8988T (cell line): Measurements from ENCODE around the gene CDH13.

Experiments
- DNase-seq: peaks from one replicate; pipeline ENCODE4 v3.0.0; 2011

CDH13 gene

GRCh38 chr16:83743241-83743640 is 1116.5 kb downstream of the CDH13 start:
- DNase-seq: no peak

DNA sequence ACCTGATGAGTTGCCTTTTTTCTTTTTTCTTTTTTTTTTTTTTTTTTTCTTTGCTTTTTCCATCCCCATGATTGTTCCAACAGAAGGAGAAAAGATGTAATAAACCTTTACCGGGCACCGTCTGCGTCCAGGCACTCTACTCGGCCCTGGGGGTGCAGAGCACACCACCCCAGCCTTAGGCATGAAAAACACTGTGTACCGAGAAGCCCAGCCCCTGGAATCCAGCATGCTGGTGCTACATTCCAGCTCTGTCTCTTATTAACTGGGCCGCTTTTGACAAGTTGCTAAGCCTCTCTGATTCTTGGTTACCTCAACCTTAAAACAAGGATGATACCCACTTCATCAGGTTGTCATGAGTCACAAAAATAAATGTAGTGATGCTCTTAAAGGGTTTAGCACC is 1117.0 kb downstream of the CDH13 start:
- no peak for DNase-seq

DNA sequence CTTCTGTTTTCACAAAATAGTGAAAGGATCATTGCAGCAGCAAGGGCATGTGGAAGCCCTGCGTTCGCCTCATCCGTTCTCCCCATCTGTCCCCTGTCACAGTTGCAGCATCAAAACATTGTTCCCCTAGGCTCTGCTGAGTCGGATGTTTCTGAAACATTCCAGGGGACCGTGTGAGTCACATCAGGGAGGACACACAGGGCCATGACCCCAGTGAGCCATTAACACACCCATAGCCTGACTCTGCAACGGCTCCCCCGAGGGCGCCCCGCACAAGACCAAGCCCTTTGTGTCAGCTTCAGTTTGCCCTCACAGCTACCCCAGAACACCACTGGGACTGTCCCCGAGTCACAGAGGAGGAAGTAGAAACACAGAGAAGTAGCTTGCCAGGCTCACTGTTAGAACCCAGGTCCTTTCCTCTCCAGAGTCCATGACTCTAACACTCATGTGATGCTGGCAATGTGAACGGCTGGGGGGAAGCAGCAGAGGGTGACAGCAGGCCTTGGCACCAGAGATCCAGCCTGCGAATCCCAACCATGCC is 1117.7 kb downstream of the CDH13 start:
- DNase-seq: no peak

DNA sequence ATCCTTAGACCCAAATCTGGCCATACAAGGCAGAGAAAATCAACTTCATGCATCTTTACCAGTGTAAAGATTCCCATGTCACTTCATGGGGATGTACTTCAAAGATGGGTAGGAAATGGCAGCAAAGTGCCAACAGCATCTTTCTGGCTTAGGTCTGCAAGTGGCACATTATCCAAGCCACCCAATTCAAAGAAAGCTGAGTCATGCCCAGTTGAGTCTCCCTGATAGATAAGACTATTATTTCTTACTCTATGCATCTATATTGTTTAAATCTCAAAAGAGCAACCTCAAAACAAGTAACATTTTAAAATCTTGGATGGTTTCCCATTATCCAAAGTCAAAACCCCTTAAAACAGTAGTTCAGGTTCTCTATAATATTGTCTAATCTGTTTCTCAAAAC is 1119.8 kb downstream of the CDH13 start:
- no peak for DNase-seq

GRCh38 chr16:83747936-83748335 is 1121.2 kb downstream of the CDH13 start:
- no peak for DNase-seq

DNA sequence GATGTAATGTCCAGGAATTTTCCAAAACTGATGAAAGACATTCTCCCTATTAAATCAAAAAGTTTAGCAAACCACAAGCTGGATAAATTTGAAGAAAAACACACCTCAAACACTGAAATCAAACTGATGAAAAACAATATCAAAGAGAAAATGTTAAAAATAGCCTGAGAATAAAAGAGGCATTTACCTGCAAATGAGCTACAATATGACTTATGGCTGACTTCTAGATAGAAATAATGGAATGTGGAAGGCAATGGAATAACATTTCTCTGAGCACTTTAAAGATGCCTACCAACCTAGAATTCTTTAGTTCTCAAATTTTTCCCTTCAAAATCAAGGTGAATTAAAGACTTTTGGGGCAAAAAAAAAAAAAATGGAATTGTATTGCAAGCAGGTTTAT is 1128.6 kb downstream of the CDH13 start:
- no peak for DNase-seq

DNA sequence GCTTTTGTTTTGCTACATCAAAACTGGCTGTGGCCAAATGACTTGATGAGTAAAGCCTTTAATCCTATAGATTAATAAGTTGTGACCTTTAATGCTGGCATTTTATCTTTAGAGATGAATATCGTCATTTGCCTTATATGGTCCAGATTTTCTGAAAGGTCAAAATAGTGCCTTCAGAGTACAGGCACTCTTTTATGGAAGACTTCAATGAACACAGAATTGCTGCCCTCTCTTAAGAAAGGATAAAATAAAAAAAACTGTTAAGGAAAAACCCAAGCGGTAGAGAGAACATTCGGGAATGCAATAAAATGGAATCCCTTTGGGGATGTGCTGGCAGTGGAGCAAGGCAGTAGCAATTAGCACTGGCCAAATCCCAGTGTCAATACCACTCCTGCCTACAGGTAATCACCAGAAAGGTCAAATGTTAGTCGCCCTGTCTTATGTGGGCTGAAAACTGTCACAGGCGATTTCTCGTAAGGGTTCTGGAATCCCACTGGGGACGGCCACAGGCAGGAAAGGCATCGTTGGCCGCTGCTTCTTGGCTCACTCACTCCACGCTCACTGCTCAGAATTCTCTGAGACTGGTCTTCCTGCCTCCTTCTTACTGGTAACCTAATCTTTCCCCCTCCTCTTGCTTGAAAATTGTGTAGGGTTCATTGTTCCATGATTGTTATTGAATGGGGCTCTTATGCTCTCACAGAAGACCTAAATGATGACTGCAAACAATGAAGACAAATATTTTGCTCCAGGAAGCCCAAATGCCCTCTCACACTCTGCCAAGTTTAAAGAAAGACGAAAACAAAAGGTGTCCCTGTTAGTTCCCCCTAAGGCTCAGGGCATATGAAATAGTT is 1135.6 kb downstream of the CDH13 start:
- DNase-seq: no peak

- DNase-seq: no peak
These were observed 1136.2 kb downstream of the CDH13 start for GRCh38 chr16:83762992-83763358.

DNA sequence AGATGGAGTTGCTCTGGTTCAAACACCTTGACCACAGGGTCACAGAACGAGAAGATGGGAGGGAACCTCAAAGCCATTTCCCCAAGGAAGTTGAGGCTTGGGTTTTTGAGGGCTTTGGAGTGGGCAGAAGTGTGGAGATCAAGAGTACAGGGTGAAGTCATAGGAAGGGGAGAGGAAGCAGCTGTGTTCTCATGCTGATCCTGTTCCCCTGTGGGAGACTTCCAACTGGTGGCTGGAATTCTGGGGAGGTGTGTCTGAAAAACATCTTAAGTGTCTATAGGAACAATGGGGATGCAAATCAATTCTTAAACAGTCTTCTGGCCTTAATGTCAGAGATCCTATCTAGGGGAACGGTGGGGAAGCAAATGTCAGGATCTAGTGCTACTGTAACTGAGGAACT is 1142.2 kb downstream of the CDH13 start:
- no peak for DNase-seq

DNA sequence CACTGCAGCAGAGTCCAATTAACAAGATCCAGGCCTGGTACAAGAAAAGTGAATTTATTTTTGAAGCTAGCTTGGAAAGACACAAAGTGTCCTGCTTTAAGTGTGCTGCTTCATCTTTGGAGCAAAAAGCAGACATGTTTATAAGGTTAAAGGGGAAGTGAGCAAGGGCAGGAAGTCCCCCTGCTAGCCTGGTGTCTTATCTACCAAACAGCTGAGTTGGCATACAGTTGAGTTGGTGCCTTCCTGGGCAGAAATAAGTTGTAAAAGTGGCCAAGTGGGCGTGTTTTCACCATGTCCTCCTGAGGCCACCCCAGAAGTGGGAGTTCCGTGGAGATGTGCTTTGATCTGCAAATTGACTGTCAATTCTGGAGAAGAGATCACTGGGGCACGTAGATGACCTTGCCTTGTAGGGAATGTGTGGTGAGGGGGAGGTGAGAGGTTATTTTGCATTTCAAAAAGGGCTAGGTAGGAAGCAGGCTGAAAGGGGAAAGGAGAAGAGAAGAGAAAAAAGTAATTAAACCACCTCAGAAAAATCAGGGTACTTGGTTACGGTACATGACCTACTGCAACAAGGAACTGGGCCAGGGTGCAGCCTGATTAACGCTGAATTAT is 1142.7 kb downstream of the CDH13 start:
- DNase-seq: no peak

DNA sequence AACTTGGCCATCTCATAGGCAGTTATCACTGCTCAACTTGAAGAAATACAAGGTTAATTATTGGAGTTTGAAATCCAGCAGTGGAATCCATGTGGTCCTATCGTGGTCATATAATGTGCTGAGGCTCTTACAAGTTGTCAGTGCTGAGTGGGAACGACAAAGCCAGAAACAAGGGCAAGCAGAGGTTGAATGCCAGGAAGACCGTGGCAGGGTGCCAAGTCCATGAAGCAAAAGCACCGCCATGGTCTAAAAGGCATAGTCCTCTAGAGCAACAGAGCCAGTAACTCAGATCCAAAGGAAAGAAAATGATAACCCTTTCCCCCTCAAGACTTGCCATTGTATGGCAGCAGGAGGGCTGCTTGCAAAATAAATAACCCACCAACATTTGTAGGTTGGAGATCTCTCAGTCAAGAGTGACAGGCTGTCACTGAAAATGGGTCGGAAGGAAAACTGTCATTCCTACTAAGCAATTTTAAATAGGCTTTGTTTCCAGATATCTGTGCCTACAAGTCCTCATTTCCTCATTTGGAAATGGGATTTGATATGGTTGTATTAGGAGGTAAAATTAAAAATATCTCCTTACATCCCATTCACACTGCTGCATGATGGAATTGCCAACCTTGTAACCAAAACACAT is 1144.7 kb downstream of the CDH13 start:
- DNase-seq: no peak

GRCh38 chr16:83772806-83773205 is 1146.0 kb downstream of the CDH13 start:
- DNase-seq: no peak

DNA sequence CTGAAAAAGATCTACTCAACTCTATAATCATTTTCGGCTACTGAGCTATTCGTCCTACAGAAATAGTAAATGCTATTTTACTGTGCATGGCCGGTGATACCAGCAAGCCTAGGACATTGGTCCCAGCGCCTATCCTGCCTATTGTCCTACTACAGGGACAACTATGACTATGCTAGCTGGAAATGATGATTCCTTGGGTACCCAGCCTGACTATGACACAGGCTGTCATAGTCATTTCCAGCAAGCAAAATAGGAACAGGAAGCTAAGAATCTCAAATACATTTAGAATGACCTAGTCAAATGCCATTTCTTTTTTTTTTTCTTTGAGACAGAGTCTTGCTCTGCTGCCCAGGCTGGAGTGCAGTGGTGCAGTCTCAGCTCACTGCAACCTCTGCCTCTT is 1147.3 kb downstream of the CDH13 start:
- DNase-seq: no peak

DNA sequence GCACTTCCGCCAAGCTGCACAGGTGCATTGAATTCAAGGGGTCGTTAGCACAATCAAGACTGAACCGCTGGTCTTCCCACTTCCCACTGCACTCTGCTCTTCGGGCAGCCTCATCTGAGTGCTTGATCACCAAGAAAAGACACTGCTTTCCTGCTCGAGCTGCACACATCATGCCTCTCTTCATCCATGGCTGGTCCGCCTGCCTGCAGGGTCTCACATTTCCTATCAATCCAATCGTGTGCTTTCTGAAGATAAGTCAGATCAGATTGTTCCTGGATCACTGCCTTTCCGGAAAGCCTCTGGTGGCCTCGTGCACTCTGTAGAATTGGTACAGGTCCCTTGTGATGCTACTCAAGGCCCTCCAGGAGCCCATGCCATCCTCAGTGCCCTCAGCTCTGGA is 1150.2 kb downstream of the CDH13 start:
- DNase-seq: no peak

- no peak for DNase-seq
These were observed 1153.1 kb downstream of the CDH13 start for GRCh38 chr16:83779886-83780285.

- no peak for DNase-seq
These were observed 1158.7 kb downstream of the CDH13 start for GRCh38 chr16:83785455-83785854.

- DNase-seq: no peak
These were observed 1163.1 kb downstream of the CDH13 start for GRCh38 chr16:83789642-83790401.

- no peak for DNase-seq
These were observed 1165.1 kb downstream of the CDH13 start for GRCh38 chr16:83791916-83792315.

DNA sequence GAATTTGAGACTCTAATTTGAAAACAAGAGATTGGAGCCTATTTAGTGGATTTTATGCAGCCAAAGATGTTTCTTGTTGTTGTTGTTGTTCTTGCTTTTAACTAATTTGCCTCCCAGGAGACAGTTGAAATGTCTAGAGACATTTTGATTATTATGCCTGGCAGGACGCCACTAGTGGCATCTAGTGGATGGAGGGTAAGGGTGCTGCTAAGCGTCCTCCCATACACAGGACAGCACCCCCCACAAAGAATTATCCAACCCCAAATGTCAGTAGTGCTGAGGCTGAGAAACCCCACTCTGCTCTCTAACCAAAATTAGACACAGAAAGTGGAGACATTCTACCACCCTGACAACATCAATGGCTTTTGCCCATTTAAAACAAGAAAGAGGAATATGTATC is 1165.6 kb downstream of the CDH13 start:
- DNase-seq: no peak

- DNase-seq: no peak
These were observed 1166.4 kb downstream of the CDH13 start for GRCh38 chr16:83793179-83793578.

DNA sequence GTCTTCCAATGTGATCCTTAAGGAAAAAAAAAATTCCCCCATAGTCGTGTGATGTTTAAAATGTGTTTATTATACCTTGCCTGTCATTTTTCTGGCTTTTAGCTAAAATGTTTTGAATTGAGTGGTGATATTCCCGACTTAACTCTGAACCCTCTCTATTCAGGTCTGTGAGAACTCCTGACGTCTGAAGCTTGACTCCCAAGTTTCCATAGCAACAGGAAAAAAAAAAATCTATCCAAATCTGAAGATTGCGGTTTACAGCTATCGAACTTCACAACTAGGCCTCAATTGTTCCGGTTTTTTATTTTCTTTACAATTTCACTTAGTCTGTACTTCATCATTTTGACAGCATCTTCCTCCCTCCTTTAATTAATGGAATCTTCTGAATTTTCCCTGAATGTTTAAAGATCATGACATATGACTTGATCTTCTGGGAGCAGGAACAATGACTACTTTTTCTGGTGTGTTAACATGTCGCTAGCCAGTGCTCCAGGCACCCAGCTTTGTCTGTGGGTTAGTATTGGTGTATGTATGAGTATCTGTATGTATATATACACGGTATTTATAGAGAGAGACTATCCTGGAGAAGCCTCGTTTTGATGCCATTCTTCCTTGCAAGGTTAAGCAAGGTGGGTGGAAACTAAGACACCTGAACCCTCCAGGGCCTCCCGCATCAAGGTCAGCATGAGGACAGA is 1168.2 kb downstream of the CDH13 start:
- DNase-seq: no peak

GRCh38 chr16:83797013-83797412 is 1170.2 kb downstream of the CDH13 start:
- no peak for DNase-seq

DNA sequence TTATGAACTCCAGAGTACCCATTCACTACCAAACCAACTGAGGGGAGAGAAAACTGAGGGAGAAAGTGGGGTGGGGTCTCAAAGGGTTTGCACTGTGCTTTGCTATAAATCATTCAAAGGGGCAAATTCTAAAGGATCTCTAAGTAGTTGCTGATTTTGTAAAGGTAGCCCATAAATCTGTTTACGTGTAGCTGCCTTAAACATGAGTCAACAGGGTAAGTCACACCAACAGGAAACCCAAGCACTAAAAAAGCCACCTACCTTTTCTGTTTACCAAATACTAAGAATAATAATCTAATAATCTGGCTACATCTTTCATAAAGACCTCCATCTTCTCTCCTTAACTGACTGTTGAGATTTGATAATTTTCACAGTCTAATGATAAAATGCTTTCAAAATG is 1172.6 kb downstream of the CDH13 start:
- DNase-seq: no peak
